OCI-LY3 (cell line): Measurements from ENCODE around the gene R3HDM2.

ENCODE experiments used
- EZH2phosphoT487 ChIP-seq: fragments of 200-600 bp; shearing (Covaris generic); IDR thresholded peaks from 2 replicates; pipeline ENCODE4 v1.6.1; 2018; ENCODE audit warnings: antibody characterized with exemption, mixed run types, low read depth
- TF ChIP-seq, protein P1 (sequence below): fragments of 200-600, 300-600 bp; sonication (generic); IDR thresholded peaks from 2 replicates; pipeline ENCODE4 v1.5.1; 2014; ENCODE audit warnings: antibody characterized with exemption, low read length, low read depth

DNA sequence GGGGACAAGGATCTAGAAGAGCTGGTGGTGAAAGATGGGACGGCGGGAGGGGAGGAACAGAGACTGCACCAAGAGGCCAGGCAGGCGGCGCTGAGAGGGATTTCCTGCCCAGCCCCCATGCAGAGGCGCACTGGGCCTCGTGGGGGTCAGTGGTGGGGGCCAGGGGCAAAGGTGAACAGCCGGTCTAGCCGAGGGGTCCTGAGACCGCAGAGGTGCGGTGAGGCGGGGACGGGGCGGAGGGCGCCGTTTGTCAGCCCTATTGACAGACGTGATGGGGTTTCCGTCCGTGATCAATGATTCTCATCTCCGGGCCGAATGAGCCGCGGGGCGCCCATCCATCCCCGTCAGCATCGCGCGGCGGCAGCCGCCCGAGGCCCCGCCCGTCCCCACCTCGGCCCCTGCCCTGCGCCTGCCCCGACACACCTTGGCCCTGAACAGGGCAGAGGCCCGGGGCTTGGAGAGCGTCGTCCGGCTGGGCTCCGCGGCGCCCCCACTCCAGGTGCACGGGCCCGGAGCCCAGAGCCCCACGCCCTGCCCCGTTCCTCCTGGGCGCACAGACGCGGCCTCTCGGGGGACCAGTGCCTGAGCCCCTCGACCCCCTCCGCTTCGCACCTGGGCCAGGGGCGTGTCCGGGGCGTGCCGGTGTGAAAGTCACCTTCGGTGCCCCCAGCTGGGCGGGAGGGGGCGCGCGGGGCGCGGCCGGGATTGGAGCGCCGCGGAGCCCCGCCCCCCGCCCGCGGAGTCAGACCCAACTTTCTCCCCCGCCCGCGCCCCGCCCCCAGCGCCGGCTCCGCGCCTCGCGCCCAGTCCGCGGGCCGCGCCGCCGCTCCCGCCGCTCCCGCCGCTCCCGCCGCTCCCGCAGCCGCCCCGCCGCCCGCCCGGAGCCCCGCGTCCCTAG is 214.6 kb downstream of the R3HDM2 start, which contains the start of gene NXPH4:
- no peak for TF ChIP-seq EZH2phosphoT487
- TF ChIP-seq, protein P1, sequence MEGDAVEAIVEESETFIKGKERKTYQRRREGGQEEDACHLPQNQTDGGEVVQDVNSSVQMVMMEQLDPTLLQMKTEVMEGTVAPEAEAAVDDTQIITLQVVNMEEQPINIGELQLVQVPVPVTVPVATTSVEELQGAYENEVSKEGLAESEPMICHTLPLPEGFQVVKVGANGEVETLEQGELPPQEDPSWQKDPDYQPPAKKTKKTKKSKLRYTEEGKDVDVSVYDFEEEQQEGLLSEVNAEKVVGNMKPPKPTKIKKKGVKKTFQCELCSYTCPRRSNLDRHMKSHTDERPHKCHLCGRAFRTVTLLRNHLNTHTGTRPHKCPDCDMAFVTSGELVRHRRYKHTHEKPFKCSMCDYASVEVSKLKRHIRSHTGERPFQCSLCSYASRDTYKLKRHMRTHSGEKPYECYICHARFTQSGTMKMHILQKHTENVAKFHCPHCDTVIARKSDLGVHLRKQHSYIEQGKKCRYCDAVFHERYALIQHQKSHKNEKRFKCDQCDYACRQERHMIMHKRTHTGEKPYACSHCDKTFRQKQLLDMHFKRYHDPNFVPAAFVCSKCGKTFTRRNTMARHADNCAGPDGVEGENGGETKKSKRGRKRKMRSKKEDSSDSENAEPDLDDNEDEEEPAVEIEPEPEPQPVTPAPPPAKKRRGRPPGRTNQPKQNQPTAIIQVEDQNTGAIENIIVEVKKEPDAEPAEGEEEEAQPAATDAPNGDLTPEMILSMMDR, result 0 out of 2 replicates have a peak, but pooled peaks have one; percentile 7
